ENCODE measurements around the gene RAB10. TPM values are rescaled to one million over a fixed set of nuclear protein-coding genes. Genes with fewer than 3 reads are reported as not detected.

Gene RAB10
- total and polyA plus RNA-seq, 9 of the 15 experiments (the other 6 are each of a cell fraction or from before 2014, with no cell fraction given): 25.1 to 214 (median 157) TPM

- TF ChIP-seq, protein P1, sequence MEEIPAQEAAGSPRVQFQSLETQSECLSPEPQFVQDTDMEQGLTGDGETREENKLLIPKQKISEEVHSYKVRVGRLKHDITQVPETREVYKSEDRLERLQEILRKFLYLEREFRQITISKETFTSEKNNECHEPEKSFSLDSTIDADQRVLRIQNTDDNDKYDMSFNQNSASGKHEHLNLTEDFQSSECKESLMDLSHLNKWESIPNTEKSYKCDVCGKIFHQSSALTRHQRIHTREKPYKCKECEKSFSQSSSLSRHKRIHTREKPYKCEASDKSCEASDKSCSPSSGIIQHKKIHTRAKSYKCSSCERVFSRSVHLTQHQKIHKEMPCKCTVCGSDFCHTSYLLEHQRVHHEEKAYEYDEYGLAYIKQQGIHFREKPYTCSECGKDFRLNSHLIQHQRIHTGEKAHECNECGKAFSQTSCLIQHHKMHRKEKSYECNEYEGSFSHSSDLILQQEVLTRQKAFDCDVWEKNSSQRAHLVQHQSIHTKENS (CRISPR knock-in tag; IDR thresholded peaks at IDR 0.05): no peak
- peak; percentile 87 for TF ChIP-seq MAFG (tag; conservative IDR thresholded peaks at IDR 0.05)
- TF ChIP-seq ZFP1 (CRISPR knock-in tag; IDR thresholded peaks at IDR 0.05): no peak
- no peak for TF ChIP-seq CTBP1 (IDR thresholded peaks at IDR 0.05; ENCODE audit: borderline replicate concordance)
- TF ChIP-seq ZNF316 (IDR thresholded peaks at IDR 0.05): peak; percentile 97
- no peak for TF ChIP-seq KLF10 (CRISPR knock-in tag; IDR thresholded peaks at IDR 0.05)
- TF ChIP-seq FUS (optimal IDR thresholded peaks at IDR 0.05; ENCODE audit: low read depth, low read length): no peak
- TF ChIP-seq, protein P2, sequence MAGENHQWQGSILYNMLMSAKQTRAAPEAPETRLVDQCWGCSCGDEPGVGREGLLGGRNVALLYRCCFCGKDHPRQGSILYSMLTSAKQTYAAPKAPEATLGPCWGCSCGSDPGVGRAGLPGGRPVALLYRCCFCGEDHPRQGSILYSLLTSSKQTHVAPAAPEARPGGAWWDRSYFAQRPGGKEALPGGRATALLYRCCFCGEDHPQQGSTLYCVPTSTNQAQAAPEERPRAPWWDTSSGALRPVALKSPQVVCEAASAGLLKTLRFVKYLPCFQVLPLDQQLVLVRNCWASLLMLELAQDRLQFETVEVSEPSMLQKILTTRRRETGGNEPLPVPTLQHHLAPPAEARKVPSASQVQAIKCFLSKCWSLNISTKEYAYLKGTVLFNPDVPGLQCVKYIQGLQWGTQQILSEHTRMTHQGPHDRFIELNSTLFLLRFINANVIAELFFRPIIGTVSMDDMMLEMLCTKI (IDR thresholded peaks at IDR 0.05; ENCODE audit: partially characterized antibody): no peak
- no peak for TF ChIP-seq HNRNPK (IDR thresholded peaks at IDR 0.05; ENCODE audit: low read depth, low read length, poor library complexity, severe bottlenecking)
- TF ChIP-seq ARID2 (IDR thresholded peaks at IDR 0.05): no peak
- TF ChIP-seq, protein P3, sequence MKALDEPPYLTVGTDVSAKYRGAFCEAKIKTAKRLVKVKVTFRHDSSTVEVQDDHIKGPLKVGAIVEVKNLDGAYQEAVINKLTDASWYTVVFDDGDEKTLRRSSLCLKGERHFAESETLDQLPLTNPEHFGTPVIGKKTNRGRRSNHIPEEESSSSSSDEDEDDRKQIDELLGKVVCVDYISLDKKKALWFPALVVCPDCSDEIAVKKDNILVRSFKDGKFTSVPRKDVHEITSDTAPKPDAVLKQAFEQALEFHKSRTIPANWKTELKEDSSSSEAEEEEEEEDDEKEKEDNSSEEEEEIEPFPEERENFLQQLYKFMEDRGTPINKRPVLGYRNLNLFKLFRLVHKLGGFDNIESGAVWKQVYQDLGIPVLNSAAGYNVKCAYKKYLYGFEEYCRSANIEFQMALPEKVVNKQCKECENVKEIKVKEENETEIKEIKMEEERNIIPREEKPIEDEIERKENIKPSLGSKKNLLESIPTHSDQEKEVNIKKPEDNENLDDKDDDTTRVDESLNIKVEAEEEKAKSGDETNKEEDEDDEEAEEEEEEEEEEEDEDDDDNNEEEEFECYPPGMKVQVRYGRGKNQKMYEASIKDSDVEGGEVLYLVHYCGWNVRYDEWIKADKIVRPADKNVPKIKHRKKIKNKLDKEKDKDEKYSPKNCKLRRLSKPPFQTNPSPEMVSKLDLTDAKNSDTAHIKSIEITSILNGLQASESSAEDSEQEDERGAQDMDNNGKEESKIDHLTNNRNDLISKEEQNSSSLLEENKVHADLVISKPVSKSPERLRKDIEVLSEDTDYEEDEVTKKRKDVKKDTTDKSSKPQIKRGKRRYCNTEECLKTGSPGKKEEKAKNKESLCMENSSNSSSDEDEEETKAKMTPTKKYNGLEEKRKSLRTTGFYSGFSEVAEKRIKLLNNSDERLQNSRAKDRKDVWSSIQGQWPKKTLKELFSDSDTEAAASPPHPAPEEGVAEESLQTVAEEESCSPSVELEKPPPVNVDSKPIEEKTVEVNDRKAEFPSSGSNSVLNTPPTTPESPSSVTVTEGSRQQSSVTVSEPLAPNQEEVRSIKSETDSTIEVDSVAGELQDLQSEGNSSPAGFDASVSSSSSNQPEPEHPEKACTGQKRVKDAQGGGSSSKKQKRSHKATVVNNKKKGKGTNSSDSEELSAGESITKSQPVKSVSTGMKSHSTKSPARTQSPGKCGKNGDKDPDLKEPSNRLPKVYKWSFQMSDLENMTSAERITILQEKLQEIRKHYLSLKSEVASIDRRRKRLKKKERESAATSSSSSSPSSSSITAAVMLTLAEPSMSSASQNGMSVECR (CRISPR knock-in tag; IDR thresholded peaks at IDR 0.05): no peak
- TF ChIP-seq SAFB2 (IDR thresholded peaks at IDR 0.05; ENCODE audit: borderline replicate concordance, low read depth, low read length, severe bottlenecking): no peak
- no peak for TF ChIP-seq HDAC6 (IDR thresholded peaks at IDR 0.05; ENCODE audit: low read depth, low read length)
- TF ChIP-seq ZNF24 (IDR thresholded peaks at IDR 0.05): no peak
- TF ChIP-seq ZNF282 (CRISPR knock-in tag; IDR thresholded peaks at IDR 0.05): no peak
- TF ChIP-seq ZNF695 (CRISPR knock-in tag; IDR thresholded peaks at IDR 0.05): no peak
- no peak for TF ChIP-seq PRPF4 (IDR thresholded peaks at IDR 0.05; ENCODE audit: insufficient read depth, low read depth, low read length, poor library complexity, severe bottlenecking)
- TF ChIP-seq ZNF717 (CRISPR knock-in tag; IDR thresholded peaks at IDR 0.05): no peak
- TF ChIP-seq ZNF644 (tag; IDR thresholded peaks at IDR 0.05; ENCODE audit: low read depth): no peak
Measured at GRCh38 chr2:26070730-26071129, 36.8 kb downstream of the RAB10 start (continued).
